ENCODE results near the gene SMG5.

- TF ChIP-seq GATA2 (IDR thresholded peaks at IDR 0.05; ENCODE audit: low read depth, low read length) (no peak), GATA3 (IDR thresholded peaks at IDR 0.05; ENCODE audit: low read depth, low read length) (no peak)
Measured at GRCh38 chr1:156244126-156244525, 38.5 kb downstream of the SMG5 start.
